ENCODE results near the gene CRK. TPM values are rescaled to one million over a fixed set of nuclear protein-coding genes. Genes with fewer than 3 reads are reported as not detected.

Gene CRK
- total RNA-seq, 2 donors from 2014 or later = 36.0 to 49.8 TPM

DNA sequence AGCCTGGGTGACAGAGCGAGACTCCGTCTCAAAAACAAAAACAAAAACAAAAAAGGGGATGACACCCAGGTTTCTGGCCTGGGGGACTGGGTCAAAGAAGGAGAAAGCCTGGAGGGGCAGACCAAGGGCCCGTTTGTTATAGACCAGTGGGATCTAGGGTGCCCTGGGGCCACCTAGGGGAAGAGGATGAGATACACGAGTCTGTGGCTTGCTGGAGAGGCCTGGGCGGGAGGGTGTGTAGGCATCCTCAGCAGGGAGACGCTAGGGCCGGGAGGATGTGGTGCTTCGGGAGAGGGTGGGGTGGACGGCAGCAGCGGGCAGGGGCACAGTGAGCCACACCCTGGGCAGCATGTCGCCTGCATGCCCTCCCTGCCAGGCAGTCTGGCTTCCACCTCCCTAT is 17.1 kb upstream of the CRK start:
- H3K4me1 ChIP-seq = no peaks in the 10 kb centered on the region
- H3K4me3 ChIP-seq = no peak overlapping the region
- DNase-seq (ENCODE audit: low spot score) = no peak
- peaks cover 94% of the 10 kb centered on the region for H3K36me3 ChIP-seq
- H3K27ac ChIP-seq = no peak overlapping the region
- TF ChIP-seq, protein P1, sequence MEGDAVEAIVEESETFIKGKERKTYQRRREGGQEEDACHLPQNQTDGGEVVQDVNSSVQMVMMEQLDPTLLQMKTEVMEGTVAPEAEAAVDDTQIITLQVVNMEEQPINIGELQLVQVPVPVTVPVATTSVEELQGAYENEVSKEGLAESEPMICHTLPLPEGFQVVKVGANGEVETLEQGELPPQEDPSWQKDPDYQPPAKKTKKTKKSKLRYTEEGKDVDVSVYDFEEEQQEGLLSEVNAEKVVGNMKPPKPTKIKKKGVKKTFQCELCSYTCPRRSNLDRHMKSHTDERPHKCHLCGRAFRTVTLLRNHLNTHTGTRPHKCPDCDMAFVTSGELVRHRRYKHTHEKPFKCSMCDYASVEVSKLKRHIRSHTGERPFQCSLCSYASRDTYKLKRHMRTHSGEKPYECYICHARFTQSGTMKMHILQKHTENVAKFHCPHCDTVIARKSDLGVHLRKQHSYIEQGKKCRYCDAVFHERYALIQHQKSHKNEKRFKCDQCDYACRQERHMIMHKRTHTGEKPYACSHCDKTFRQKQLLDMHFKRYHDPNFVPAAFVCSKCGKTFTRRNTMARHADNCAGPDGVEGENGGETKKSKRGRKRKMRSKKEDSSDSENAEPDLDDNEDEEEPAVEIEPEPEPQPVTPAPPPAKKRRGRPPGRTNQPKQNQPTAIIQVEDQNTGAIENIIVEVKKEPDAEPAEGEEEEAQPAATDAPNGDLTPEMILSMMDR (IDR thresholded peaks at IDR 0.05) = no peak
- H3K9me3 ChIP-seq = no peaks in the 10 kb centered on the region
- H3K27me3 ChIP-seq = no peaks in the 10 kb centered on the region

DNA sequence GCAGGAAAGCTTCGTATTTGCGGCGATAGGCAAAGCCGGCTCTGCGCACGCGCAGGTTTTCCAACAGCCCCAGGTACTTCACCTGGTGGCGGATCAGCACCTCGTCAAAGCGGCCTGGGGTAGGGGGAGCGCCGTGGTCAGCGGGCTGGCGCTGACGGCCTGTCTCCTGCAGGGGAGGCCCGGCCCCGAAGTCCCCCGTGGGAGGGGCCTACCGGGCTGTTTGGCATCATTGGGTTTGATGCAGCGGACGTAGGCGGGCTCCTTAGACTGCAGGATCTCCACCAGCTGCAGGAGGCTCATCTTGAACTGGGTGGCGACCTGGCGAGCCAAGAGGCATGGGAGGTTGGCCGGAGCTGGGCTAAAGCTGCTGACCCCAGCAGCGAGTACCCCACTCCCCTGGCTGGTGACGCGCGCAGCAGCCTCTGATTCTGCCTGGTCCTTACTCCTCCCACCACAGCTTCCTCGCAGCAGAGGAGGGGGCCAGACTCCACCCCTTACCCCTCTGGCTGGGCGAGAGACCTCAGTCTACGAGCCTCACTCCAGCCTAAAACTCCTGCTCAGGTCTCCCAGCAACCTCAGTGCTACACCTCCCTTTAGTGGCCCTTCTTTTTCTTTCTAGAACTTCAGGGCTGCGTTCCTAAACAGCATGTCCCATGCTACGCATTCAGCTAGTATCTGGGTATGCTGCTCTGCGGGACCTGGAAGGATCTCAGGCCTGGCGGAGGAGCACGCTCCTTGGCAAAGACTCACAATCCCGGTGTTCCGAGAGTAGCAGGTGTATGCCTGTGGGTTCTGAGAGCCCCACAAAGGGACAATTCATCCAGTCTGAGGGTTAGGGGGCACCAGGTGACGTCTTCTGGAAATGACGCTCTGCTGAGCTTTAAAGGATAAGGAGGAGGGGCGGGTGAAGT is 16.1 kb upstream of the CRK start:
- H3K4me1 ChIP-seq = no peaks in the 10 kb centered on the region
- H3K4me3 ChIP-seq = no peak overlapping the region
- DNase-seq (ENCODE audit: low spot score) = no peak
- H3K27ac ChIP-seq = no peak overlapping the region
- TF ChIP-seq, protein P1 (IDR thresholded peaks at IDR 0.05) = no peak
- H3K27me3 ChIP-seq = no peaks in the 10 kb centered on the region
- no peaks in the 10 kb centered on the region for H3K9me3 ChIP-seq
- peaks cover 93% of the 10 kb centered on the region for H3K36me3 ChIP-seq

DNA sequence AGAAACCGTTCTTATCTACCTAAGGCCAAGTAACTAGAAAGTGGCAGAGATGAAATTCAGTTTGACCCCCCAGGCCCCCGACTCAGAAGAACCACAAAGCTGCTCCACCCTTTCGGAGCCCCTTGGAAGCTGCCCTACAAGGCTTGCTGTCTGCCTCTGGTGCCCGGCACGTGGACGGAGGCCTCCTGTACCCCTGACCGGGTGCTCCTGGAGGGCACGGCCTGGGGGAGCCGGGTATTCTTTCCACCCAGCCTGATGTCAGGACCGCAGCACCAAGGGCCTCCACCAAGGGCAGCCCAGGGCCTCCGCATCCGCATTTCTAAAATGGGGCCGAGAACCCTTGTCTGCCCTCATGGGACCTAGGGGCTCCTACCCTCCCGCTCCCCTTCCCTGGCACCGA is 15.5 kb upstream of the CRK start:
- H3K4me1 ChIP-seq = no peaks in the 10 kb centered on the region
- no peak overlapping the region for H3K4me3 ChIP-seq
- no peaks in the 10 kb centered on the region for H3K9me3 ChIP-seq
- DNase-seq (ENCODE audit: low spot score) = no peak
- no peak overlapping the region for H3K27ac ChIP-seq
- peaks cover 93% of the 10 kb centered on the region for H3K36me3 ChIP-seq
- H3K27me3 ChIP-seq = no peaks in the 10 kb centered on the region
- TF ChIP-seq, protein P1 (IDR thresholded peaks at IDR 0.05) = no peak

DNA sequence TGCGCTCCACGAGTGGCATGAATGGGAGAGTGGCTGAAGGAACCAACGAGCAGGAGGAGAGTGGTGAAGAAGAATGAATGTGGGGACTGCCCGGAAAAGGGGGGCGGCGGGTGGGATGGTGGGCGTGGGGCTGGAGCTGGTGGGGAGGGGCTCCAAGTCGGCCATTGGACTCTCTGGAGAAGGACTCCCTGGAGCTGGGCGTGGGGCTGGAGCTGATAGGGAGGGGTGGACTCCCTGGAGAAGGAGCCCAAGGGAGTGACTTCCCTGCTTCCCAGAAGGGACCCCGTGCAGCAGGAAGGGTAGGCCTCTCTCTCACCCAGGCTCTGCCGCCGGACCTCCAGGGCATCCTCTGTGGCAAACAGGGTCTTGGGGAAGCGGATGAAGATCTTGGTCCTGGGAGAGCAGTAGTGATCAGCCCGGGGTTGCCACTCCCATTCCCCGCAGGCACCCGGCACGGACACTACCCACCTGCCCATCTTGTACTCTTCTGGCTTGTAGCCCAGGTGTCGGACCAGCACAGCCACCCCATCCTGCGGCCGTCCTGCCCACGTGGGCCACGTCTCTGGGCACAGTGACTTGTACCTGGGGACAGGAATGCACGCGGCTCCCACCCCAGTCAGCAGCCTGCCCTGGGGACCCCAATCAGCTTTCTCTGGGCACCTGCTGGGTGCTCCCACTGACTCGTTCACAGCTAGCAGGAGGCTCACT is 14.9 kb upstream of the CRK start:
- TF ChIP-seq, protein P1 (IDR thresholded peaks at IDR 0.05) = no peak
- no peaks in the 10 kb centered on the region for H3K27me3 ChIP-seq
- H3K4me3 ChIP-seq = no peak overlapping the region
- H3K36me3 ChIP-seq = peaks cover 94% of the 10 kb centered on the region
- DNase-seq (ENCODE audit: low spot score) = no peak
- H3K27ac ChIP-seq = no peak overlapping the region
- no peaks in the 10 kb centered on the region for H3K9me3 ChIP-seq
- H3K4me1 ChIP-seq = no peaks in the 10 kb centered on the region

DNA sequence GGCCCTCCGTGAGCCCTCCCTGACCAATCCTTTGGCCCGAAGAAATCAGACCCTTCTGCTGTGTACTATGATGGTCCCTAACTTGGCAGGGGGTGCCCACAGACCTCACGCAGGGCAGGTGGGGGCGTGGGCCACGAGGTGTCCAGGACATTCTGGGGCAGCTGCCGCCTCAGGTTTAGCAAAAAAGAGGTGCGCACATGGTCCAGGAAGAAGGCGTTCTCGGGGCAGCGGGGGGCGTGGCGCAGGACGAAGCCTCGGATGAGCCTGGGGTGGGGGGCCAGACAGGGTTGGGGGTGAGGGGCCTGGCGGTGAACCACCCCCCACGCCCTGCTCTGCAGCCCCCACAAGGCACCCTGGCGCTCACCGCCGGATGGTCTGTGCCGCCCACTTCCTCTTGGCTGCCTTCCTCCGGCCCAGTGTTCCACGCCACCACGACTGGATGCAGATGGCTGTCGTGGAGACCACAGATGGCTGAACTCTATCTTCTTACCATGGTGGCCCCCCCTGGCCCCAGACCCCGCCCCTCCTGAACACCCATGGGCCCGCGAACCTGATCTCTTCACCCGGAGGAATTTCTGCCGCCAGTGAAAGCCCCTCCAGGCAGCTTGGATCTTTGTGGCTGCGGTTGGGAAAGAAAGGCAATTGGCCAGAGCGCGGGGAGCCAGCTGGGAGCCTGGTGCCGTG is 14.2 kb upstream of the CRK start:
- Histone ChIP-seq H3K36me3 (peaks cover 94% of the 10 kb centered on the region), H3K4me3 (no peak overlapping the region), H3K9me3 (no peaks in the 10 kb centered on the region), H3K27me3 (no peaks in the 10 kb centered on the region), H3K27ac (no peak overlapping the region), H3K4me1 (no peaks in the 10 kb centered on the region)
- TF ChIP-seq, protein P1 (IDR thresholded peaks at IDR 0.05) = no peak
- no peak for DNase-seq (ENCODE audit: low spot score)
